ENCODE results near the gene CORO1C. TPM values are rescaled to one million over a fixed set of nuclear protein-coding genes. Genes with fewer than 3 reads are reported as not detected.

CORO1C gene
- total RNA-seq, 1 experiment from 2014 or later = 138 TPM

- BruUV-seq (replicated peaks) = no TSS peak
- Histone ChIP-seq H3K9me2 (ENCODE audit: insufficient read depth) (no peaks in the 10 kb centered on the region), H3K4me1 (ENCODE audit: control insufficient read depth in 1 of 2, insufficient read depth in 2 of 2, low read length in 2 of 2) (peaks cover 84 to 99% of the 10 kb centered on the region in 2 experiments), H3K79me2 (ENCODE audit: insufficient read depth, low read length) (no peaks in the 10 kb centered on the region), H3K9me3 (ENCODE audit: control insufficient read depth in 1 of 2, insufficient read depth in 1 of 2, low read depth in 1 of 2, low read length in 2 of 2) (no peaks in the 10 kb centered on the region), H3K27ac (ENCODE audit: low read depth, low read length) (no peak overlapping the region), H3K36me3 (ENCODE audit: control insufficient read depth in 1 of 2, insufficient read depth in 2 of 2, low read length in 2 of 2) (peaks cover 0 to 10% of the 10 kb centered on the region in 2 experiments; a peak in 2 of 4 replicates), H2AFZ (ENCODE audit: low read depth, low read length, poor library complexity, severe bottlenecking) (no peak overlapping the region), H3K9ac (ENCODE audit: low read length) (no peak overlapping the region), H3K4me3 (replicated peaks in 1 of 2; ENCODE audit: low read depth in 1 of 2, low read length in 2 of 2) (no peak overlapping the region), H4K20me1 (ENCODE audit: insufficient read depth) (no peaks in the 10 kb centered on the region), H3K27me3 (ENCODE audit: insufficient read depth, low read length) (no peaks in the 10 kb centered on the region), H3K4me2 (ENCODE audit: low read length) (no peak overlapping the region)
- RAD21 ChIA-PET (ENCODE audit: low non-redundant PET in 1 of 2, low total read pairs in 2 of 2, uncharacterized antibody in 2 of 2, unreplicated experiment in 2 of 2) = interaction anchor here in 1 of 2 experiments (0.6 kb wide), 2 partner anchors 29 to 36 kb away, joined by 3 to 4 read pairs; no protein-coding TSS in a partner anchor
- ATAC-seq = no peak
- POLR2A ChIA-PET = interaction anchor here (0.6 to 0.7 kb wide), 2 partner anchors 11 to 85 kb away, joined by 3 to 5 read pairs; no protein-coding TSS in a partner anchor
- intact Hi-C loops (cut with micrococcal nuclease) = no loop called here
- no peak for DNase-seq (ENCODE audit: low read depth, low spot score)
- TF ChIP-seq ELF1 (IDR thresholded peaks at IDR 0.05; ENCODE audit: borderline replicate concordance, low read depth) (no peak), FOSL1 (IDR thresholded peaks at IDR 0.05; ENCODE audit: low read depth) (no peak), EZH2phosphoT487 (IDR thresholded peaks at IDR 0.05; ENCODE audit: borderline replicate concordance) (no peak), CTCF (IDR thresholded peaks at IDR 0.05 in 2 of 3, conservative IDR thresholded peaks at IDR 0.05 in 1 of 3; ENCODE audit: borderline replicate concordance in 1 of 3, insufficient read depth in 1 of 3, low read depth in 2 of 3, low read length in 2 of 3) (peak in 2 of 3 experiments; percentile 22 to 32; a peak in 4 of 6 replicates), RAD21 (IDR thresholded peaks at IDR 0.05; ENCODE audit: low read depth) (0 out of 2 replicates have a peak, but pooled peaks have one; percentile 33)
- CTCF ChIA-PET = interaction anchor here (0.6 to 0.8 kb wide), 3 partner anchors 81 to 1098 kb away, joined by 3 to 6 read pairs (median 3); no protein-coding TSS in a partner anchor
These were observed 84.4 kb downstream of the CORO1C start for GRCh38 chr12:108646600-108647579.

Data from HCT116 (cell line).